Activated CD8-positive, alpha-beta memory T cell treated with anti-CD3 and anti-CD28 coated beads, Interleukin-2, amount 10 ng/mL, durations not matched to agents 7 days and 5 days (primary cell): ENCODE measurements around the gene ANKS1A. TPM values are rescaled to one million over a fixed set of nuclear protein-coding genes. Genes with fewer than 3 reads are reported as not detected.
"Not testable (repeated sequence)": the region's sequence is repeated elsewhere in the genome, so short reads cannot be mapped to it uniquely, and the experiment has no call there.

ENCODE experiments used
- ATAC-seq: fragments of 150-1000 bp; cut with Tn5 transposase; one replicate; pipeline ENCODE4 v1.10.0; 2021; ENCODE audit warnings: moderate library complexity
- CTCF ChIA-PET: fragments of 350-600 bp; sonication (Branson Sonifier 250); formaldehyde crosslinking; loops from one replicate; lab custom pipeline; 2021; ENCODE audit warnings: antibody characterized with exemption; lab: Charles Lee
- DNase-seq: peaks from one replicate; pipeline ENCODE4 v3.0.0-alpha.2; 2020
- H3K27ac Mint-ChIP-seq: one replicate; pipeline ENCODE4 v1.8.0; 2021; ENCODE audit warnings: mild to moderate bottlenecking, mixed read lengths
- H3K27me3 Mint-ChIP-seq: one replicate; pipeline ENCODE4 v1.8.0; 2021; ENCODE audit warnings: mixed read lengths
- H3K36me3 Mint-ChIP-seq: one replicate; pipeline ENCODE4 v1.8.0; 2021; ENCODE audit warnings: mild to moderate bottlenecking, mixed read lengths
- H3K4me1 Mint-ChIP-seq: one replicate; pipeline ENCODE4 v1.8.0; 2021; ENCODE audit warnings: mixed read lengths
- H3K4me3 Mint-ChIP-seq: one replicate; pipeline ENCODE4 v1.8.0; 2021; ENCODE audit warnings: mild to moderate bottlenecking, moderate library complexity, mixed read lengths
- H3K9me3 Mint-ChIP-seq: one replicate; pipeline ENCODE4 v1.8.0; 2022; ENCODE audit warnings: low read depth, mixed read lengths
- total RNA-seq, 2 experiments: library from RNA; stranded (reverse); gene quantifications; one replicate each; pipeline ENCODE4 v1.2.3, GENCODE V29; 2021

Gene ANKS1A
- total RNA-seq, 2 experiments from 2014 or later: 8.3 to 9.6 TPM

DNA sequence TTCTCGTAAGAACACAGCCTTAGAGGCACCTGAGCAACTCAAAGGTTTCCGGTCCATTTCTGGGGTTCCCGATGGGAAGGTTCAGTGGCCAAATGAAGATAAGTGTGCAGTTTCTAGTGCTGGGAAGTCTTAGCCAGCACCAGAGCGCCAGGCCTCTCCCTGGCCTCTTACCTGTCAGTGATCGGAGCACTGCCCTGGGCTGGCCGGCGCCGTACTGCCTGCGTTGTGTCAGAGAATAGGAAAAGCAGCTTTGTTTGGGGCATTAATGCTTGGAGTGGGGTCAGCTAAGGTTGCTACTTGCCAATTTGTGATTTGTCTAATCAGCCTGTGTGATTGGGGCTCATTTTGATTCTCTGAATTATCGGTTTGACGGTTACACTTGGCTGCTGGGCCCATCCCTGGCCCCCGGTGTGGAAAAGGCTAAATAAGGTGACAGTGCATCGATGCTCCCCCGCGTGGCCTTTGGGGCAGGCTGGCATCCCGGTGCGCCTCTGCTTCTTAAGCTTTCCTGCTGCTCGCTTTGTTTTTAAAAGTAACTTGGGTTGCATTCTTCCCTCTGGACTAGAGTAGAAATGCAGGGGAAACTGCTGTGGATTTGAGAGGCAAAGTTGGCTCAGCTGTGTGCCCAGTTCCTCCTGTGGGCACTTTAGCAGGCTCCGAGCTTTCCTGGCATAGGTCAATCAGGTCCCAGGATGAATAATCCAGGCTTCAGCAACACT, 200.3 kb downstream of the ANKS1A start:
- no peak overlapping the region for H3K27ac Mint-ChIP-seq
- ATAC-seq (no peak), DNase-seq (no peak)
- H3K36me3 Mint-ChIP-seq: no peaks in the 10 kb centered on the region
- CTCF ChIA-PET: interaction anchor here (0.6 kb wide), 1 partner anchor 19 kb away, joined by 3 read pairs; no protein-coding TSS in a partner anchor
- H3K27me3 Mint-ChIP-seq: no peaks in the 10 kb centered on the region
- no peaks in the 10 kb centered on the region for H3K9me3 Mint-ChIP-seq
- no peak overlapping the region for H3K4me3 Mint-ChIP-seq
- peaks cover 2% of the 10 kb centered on the region for H3K4me1 Mint-ChIP-seq

DNA sequence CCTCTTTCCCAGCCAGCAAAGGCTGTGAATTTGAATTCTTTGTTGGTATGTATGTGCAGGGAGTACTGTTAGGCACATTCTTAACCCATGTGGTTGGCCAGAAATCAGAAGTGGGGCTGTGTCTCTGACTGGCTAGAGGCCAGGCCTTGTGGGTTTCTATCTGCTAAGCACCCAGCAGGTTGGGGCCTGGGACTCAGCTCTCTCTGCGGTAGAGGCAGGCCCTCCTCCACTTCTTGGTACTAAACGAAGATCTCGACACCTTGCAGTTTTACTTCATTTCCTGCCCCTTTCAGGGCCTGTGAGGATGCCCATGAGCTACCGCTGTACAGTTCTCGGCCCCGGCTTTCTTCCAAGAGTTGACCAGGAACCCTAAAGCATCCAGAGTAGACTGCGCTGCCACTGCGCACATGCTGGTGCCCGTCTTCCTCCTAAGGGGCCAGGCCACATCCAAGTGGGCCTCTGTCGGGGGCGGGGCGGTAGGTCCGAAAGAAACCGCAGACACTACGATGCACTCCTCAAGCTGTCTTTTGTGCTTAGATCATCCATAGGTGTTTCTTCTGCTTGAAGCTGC, 201.0 kb downstream of the ANKS1A start:
- Mint-ChIP-seq H3K4me3 (no peak overlapping the region), H3K4me1 (peaks cover 2% of the 10 kb centered on the region), H3K9me3 (no peaks in the 10 kb centered on the region), H3K27ac (no peak overlapping the region), H3K27me3 (peaks cover 3% of the 10 kb centered on the region), H3K36me3 (no peaks in the 10 kb centered on the region)
- ATAC-seq (peak; percentile 27), DNase-seq (no peak)
- CTCF ChIA-PET: interaction anchor here (1.5 kb wide), 1 partner anchor 116 kb away, joined by 3 read pairs; no protein-coding TSS in a partner anchor

DNA sequence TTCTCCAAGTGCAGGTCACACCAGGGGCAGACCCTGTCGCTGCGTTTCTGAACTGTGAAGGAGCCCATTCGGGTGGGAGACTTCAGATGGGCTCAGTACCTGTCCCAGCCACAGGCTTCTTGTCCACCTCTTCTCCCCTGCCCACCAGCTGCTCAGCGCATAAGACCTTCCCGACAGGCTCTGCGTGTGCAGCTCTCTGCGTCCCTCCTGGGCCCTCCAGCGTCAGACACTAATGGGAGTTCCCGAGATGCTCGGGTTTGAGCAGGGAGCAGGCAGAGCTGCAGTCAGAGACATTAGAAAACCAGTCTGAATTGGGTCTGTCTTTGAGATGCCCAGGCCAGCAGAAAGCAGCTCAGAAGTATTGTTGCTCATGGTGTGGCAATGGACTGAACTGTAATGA, 201.7 kb downstream of the ANKS1A start:
- Mint-ChIP-seq H3K27ac (no peak overlapping the region), H3K36me3 (no peaks in the 10 kb centered on the region), H3K4me3 (no peak overlapping the region), H3K9me3 (no peaks in the 10 kb centered on the region), H3K27me3 (peaks cover 6% of the 10 kb centered on the region), H3K4me1 (peaks cover 2% of the 10 kb centered on the region)
- DNase-seq (no peak), ATAC-seq (no peak)
- CTCF ChIA-PET: interaction anchor here (1.5 kb wide), 1 partner anchor 115 kb away, joined by 3 read pairs; no protein-coding TSS in a partner anchor

- CTCF ChIA-PET: interaction anchor here (1.5 kb wide), 1 partner anchor 114 kb away, joined by 3 read pairs; no protein-coding TSS in a partner anchor
- no peak for DNase-seq
- H3K4me3 Mint-ChIP-seq: no peak overlapping the region
- no peak overlapping the region for H3K27ac Mint-ChIP-seq
- peaks cover 12% of the 10 kb centered on the region for H3K27me3 Mint-ChIP-seq
- no peaks in the 10 kb centered on the region for H3K36me3 Mint-ChIP-seq
- no peaks in the 10 kb centered on the region for H3K9me3 Mint-ChIP-seq
- peaks cover 2% of the 10 kb centered on the region for H3K4me1 Mint-ChIP-seq
- no peak for ATAC-seq
Observed at GRCh38 chr6:35091346-35092083, 202.5 kb downstream of the ANKS1A start.

DNA sequence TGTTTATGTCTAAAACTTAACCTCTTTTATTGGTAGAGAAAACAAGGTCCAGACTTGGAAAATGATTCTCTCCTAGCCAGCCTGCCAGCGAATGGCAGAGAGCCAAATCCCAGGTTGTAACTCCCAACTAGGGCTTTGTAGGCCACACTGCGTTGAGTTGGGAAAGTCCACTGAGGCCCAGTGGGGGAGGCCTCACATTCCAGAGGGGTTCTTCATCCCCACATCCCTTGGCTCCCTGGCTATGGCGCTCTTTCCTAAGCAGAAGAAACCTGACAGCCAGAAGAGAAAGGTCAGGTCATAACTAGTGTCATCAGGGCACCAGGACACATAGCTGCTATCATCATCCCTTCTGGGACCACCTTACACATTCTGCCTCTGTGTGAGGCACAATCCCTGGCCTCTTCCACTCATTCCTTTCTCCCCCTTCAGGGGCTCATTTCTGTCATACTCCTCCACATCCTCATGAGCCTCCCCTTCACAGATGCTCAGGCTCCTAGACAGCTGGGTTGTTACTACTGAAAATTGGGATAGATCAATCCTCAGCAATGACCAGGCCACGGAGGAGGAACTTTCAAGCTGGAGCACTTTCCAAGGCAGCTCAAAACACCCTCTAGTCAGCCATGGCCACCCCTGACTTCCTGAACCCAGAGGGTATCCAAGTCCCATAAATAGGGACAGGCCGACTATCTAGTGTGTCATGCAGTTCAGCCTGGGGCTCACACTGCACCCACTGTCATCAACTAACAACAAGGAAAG, 203.5 kb downstream of the ANKS1A start:
- no peaks in the 10 kb centered on the region for H3K9me3 Mint-ChIP-seq
- peaks cover 2% of the 10 kb centered on the region for H3K4me1 Mint-ChIP-seq
- CTCF ChIA-PET: no interaction called here
- no peak overlapping the region for H3K27ac Mint-ChIP-seq
- peaks cover 19% of the 10 kb centered on the region for H3K27me3 Mint-ChIP-seq
- H3K36me3 Mint-ChIP-seq: no peaks in the 10 kb centered on the region
- ATAC-seq: no peak
- no peak overlapping the region for H3K4me3 Mint-ChIP-seq
- DNase-seq: no peak

- H3K27ac Mint-ChIP-seq: no peak overlapping the region
- H3K36me3 Mint-ChIP-seq: no peaks in the 10 kb centered on the region
Observed at GRCh38 chr6:35093118-35093445, 204.0 kb downstream of the ANKS1A start.

GRCh38 chr6:35093783-35094182, 204.7 kb downstream of the ANKS1A start:
- CTCF ChIA-PET: no interaction called here
- Mint-ChIP-seq H3K27me3 (peaks cover 24% of the 10 kb centered on the region), H3K4me1 (peaks cover 2% of the 10 kb centered on the region), H3K27ac (no peak overlapping the region), H3K4me3 (no peak overlapping the region), H3K36me3 (no peaks in the 10 kb centered on the region), H3K9me3 (no peaks in the 10 kb centered on the region)
- no peak for DNase-seq
- no peak for ATAC-seq

More at GRCh38 chr6:35093118-35093445, 204.0 kb downstream of the ANKS1A start:
- peaks cover 2% of the 10 kb centered on the region for H3K4me1 Mint-ChIP-seq
- peaks cover 22% of the 10 kb centered on the region for H3K27me3 Mint-ChIP-seq
- DNase-seq (no peak), ATAC-seq (no peak)
- no peaks in the 10 kb centered on the region for H3K9me3 Mint-ChIP-seq
- CTCF ChIA-PET: no interaction called here
- no peak overlapping the region for H3K4me3 Mint-ChIP-seq

- Mint-ChIP-seq H3K4me3 (no peak overlapping the region), H3K27me3 (peaks cover 24% of the 10 kb centered on the region), H3K4me1 (peaks cover 2% of the 10 kb centered on the region), H3K9me3 (no peaks in the 10 kb centered on the region), H3K36me3 (no peaks in the 10 kb centered on the region), H3K27ac (no peak overlapping the region)
- CTCF ChIA-PET: no interaction called here
- DNase-seq: no peak
- ATAC-seq: no peak
Observed at GRCh38 chr6:35094183-35094582, 205.1 kb downstream of the ANKS1A start.

- CTCF ChIA-PET: interaction anchor here (0.8 kb wide), 1 partner anchor 9 kb away, joined by 3 read pairs; no protein-coding TSS in a partner anchor
- Mint-ChIP-seq H3K9me3 (no peaks in the 10 kb centered on the region), H3K27ac (no peak overlapping the region), H3K36me3 (no peaks in the 10 kb centered on the region), H3K4me3 (no peak overlapping the region), H3K27me3 (peaks cover 27% of the 10 kb centered on the region), H3K4me1 (no peaks in the 10 kb centered on the region)
- DNase-seq: no peak
- ATAC-seq: no peak
Observed at GRCh38 chr6:35096129-35096862, 207.2 kb downstream of the ANKS1A start.

DNA sequence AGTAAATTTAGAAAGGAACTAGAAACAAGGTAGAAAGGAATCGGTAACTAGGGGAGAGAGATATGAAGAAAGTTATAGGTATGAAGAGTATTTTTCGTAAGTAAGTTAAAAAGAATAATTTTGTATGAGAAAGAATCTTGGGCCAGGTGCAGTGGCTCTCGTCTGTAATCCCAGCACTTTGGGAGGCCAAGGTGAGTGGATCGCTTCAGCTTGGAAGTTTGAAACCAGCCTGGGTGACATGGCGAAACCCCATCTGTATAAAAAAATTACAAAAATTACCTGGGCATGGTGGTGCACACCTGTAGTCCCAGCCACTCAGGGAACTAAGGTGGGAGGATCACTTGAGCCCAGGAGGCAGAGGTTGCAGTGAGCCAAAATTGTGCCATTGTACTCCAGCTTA, 210.1 kb downstream of the ANKS1A start:
- Mint-ChIP-seq H3K9me3 (no peaks in the 10 kb centered on the region), H3K4me1 (no peaks in the 10 kb centered on the region), H3K4me3 (no peak overlapping the region), H3K27me3 (peaks cover 35% of the 10 kb centered on the region), H3K36me3 (no peaks in the 10 kb centered on the region), H3K27ac (no peak overlapping the region)
- DNase-seq (no peak), ATAC-seq (no peak)
- CTCF ChIA-PET: no interaction called here

- CTCF ChIA-PET: no interaction called here
- Mint-ChIP-seq H3K4me3 (no peak overlapping the region), H3K9me3 (no peaks in the 10 kb centered on the region), H3K27me3 (peaks cover 12% of the 10 kb centered on the region), H3K36me3 (peaks cover 4% of the 10 kb centered on the region), H3K27ac (no peak overlapping the region), H3K4me1 (peaks cover 6% of the 10 kb centered on the region)
- ATAC-seq: no peak
- DNase-seq: no peak
Observed at GRCh38 chr6:35105078-35105477, 216.0 kb downstream of the ANKS1A start.

GRCh38 chr6:35106061-35106460, 217.0 kb downstream of the ANKS1A start:
- H3K4me1 Mint-ChIP-seq: not testable (repeated sequence)
- CTCF ChIA-PET: interaction anchor here (0.5 to 1.3 kb wide), 2 partner anchors 8 to 450 kb away, joined by 3 read pairs; no protein-coding TSS in a partner anchor

More at GRCh38 chr6:35106061-35106460, 217.0 kb downstream of the ANKS1A start:
- ATAC-seq, H3K4me3 Mint-ChIP-seq, H3K9me3 Mint-ChIP-seq, H3K27ac Mint-ChIP-seq, H3K36me3 Mint-ChIP-seq, DNase-seq: not testable (repeated sequence)
- peaks cover 12% of the 10 kb centered on the region for H3K27me3 Mint-ChIP-seq
